Upper lobe of left lung (tissue), 4 donors: ENCODE measurements around the gene CDH5.

Experiments
- EP300 ChIP-seq, 4 donors: sonication (generic); formaldehyde crosslinking; IDR thresholded peaks; one replicate each; pipeline ENCODE4 v1.5.1; 2017; ENCODE audit warnings: antibody characterized with exemption in 4 of 4, control low read depth in 2 of 4
- POLR2A ChIP-seq, 4 donors: fragments of 450-650 bp; IDR thresholded peaks; one replicate each; pipeline ENCODE4 v1.5.1; 2016 to 2017; ENCODE audit warnings: antibody characterized with exemption in 4 of 4, mild to moderate bottlenecking in 2 of 4
- TF ChIP-seq, protein P1 (sequence below), 6 experiments: fragments of 450-650 bp in 4 of 6; fragments of 200-600 bp in 2 of 6; sonication (generic) in 2 of 6; IDR thresholded peaks; one replicate each; pipeline ENCODE4 v1.5.1; 2016 to 2019; ENCODE audit warnings: antibody characterized with exemption in 6 of 6

DNA sequence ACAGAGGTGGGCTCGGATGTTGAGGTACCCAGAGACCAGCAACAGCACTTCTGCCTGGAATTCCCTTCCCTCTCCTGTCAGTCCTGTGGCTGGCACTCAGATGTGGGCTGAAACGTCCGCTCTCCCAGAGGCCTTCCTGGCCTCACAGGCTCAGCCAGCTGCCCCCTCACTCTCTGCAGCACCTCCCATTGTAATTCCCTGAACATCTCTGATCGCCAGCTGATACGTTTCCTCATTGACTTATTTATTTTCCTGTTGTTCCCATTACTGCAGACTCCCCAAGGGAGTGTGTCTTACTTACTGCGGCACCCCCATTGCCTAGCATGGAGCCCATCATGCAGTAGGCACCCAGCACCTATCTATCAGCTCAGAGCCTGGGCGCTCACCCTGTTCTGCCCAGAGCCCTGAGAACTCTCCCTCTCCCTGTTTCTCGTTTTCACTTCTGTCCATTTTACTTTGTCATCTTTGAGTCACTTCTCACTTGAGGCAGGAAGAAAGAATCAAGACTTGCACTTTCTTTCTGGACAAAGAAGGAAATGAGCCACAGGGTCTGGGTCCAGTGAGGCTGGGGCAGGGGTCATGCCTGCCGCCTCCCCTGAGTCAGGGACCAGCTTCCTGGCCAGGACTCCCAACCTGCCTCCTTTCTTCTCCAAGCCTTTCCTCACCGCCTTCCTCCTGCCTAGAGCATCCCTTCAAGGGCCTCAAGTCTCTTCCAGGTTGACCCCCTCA, 10.2 kb downstream of the CDH5 start:
- TF ChIP-seq, protein P1, sequence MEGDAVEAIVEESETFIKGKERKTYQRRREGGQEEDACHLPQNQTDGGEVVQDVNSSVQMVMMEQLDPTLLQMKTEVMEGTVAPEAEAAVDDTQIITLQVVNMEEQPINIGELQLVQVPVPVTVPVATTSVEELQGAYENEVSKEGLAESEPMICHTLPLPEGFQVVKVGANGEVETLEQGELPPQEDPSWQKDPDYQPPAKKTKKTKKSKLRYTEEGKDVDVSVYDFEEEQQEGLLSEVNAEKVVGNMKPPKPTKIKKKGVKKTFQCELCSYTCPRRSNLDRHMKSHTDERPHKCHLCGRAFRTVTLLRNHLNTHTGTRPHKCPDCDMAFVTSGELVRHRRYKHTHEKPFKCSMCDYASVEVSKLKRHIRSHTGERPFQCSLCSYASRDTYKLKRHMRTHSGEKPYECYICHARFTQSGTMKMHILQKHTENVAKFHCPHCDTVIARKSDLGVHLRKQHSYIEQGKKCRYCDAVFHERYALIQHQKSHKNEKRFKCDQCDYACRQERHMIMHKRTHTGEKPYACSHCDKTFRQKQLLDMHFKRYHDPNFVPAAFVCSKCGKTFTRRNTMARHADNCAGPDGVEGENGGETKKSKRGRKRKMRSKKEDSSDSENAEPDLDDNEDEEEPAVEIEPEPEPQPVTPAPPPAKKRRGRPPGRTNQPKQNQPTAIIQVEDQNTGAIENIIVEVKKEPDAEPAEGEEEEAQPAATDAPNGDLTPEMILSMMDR (IDR thresholded peaks at IDR 0.05): no peak
- no peak for TF ChIP-seq POLR2A (IDR thresholded peaks at IDR 0.05)
- no peak for TF ChIP-seq EP300 (IDR thresholded peaks at IDR 0.05)
